SK-N-SH (cell line): Measurements from ENCODE around the gene IFT27.

ENCODE experiments used
- EP300 ChIP-seq, 2 experiments: IDR thresholded peaks; 2 replicates each; pipeline versions ENCODE4 v1.4.0 to v1.6.1; 2012; ENCODE audit warnings: borderline replicate concordance in 1 of 2, low read depth in 1 of 2, low read length in 1 of 2
- EZH2phosphoT487 ChIP-seq: fragments of 200-600 bp; sonication (generic); IDR thresholded peaks from 2 replicates; pipeline ENCODE4 v1.6.1; 2017; ENCODE audit warnings: low read depth, mixed run types, mild to moderate bottlenecking, antibody characterized with exemption, moderate library complexity, borderline replicate concordance
- FOSL2 ChIP-seq: IDR thresholded peaks from 2 replicates; pipeline ENCODE4 v1.4.0; 2012; ENCODE audit warnings: low read depth, mild to moderate bottlenecking, moderate library complexity, borderline replicate concordance
- FOXM1 ChIP-seq: IDR thresholded peaks from 2 replicates; pipeline ENCODE4 v1.4.0; 2012; ENCODE audit warnings: low read depth, mild to moderate bottlenecking
- POLR2AphosphoS5 ChIP-seq: IDR thresholded peaks from 2 replicates; pipeline ENCODE4 v1.6.1; 2012; ENCODE audit warnings: low read depth, low read length
- RAD21 ChIP-seq: IDR thresholded peaks from 2 replicates; pipeline ENCODE4 v1.6.1; 2012; ENCODE audit warnings: mild to moderate bottlenecking, low read length
- RFX5 ChIP-seq: IDR thresholded peaks from 2 replicates; pipeline ENCODE4 v1.6.1; 2012; ENCODE audit warnings: mild to moderate bottlenecking, improper control_type of control experiment, low read length
- SIN3A ChIP-seq: IDR thresholded peaks from 2 replicates; pipeline ENCODE4 v1.6.1; 2012; ENCODE audit warnings: low read depth, mild to moderate bottlenecking, low read length, moderate library complexity, borderline replicate concordance
- USF1 ChIP-seq: IDR thresholded peaks from 2 replicates; pipeline ENCODE4 v1.4.0; 2012; ENCODE audit warnings: low read depth, borderline replicate concordance
- TF ChIP-seq, protein P1 (sequence below): fragments of 200-600 bp; sonication (generic); IDR thresholded peaks from 2 replicates; pipeline ENCODE4 v1.6.1; 2017; ENCODE audit warnings: antibody characterized with exemption, mild to moderate bottlenecking, moderate library complexity
- TF ChIP-seq, protein P2 (sequence below): fragments of 150-350 bp; IDR thresholded peaks from 2 replicates; pipeline ENCODE4 v1.6.1; 2017; ENCODE audit warnings: antibody characterized with exemption, low read length, low read depth, borderline replicate concordance
- TF ChIP-seq, protein P3 (sequence below): IDR thresholded peaks from 2 replicates; pipeline ENCODE4 v1.4.0; 2012; ENCODE audit warnings: low read depth, borderline replicate concordance

- TF ChIP-seq, protein P1, sequence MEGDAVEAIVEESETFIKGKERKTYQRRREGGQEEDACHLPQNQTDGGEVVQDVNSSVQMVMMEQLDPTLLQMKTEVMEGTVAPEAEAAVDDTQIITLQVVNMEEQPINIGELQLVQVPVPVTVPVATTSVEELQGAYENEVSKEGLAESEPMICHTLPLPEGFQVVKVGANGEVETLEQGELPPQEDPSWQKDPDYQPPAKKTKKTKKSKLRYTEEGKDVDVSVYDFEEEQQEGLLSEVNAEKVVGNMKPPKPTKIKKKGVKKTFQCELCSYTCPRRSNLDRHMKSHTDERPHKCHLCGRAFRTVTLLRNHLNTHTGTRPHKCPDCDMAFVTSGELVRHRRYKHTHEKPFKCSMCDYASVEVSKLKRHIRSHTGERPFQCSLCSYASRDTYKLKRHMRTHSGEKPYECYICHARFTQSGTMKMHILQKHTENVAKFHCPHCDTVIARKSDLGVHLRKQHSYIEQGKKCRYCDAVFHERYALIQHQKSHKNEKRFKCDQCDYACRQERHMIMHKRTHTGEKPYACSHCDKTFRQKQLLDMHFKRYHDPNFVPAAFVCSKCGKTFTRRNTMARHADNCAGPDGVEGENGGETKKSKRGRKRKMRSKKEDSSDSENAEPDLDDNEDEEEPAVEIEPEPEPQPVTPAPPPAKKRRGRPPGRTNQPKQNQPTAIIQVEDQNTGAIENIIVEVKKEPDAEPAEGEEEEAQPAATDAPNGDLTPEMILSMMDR, result no peak
- no peak for TF ChIP-seq RAD21
- TF ChIP-seq EP300 (IDR thresholded peaks at IDR 0.05; ENCODE audit: borderline replicate concordance in 1 of 2, low read depth in 1 of 2, low read length in 1 of 2), result no peak
- no peak for TF ChIP-seq RFX5
- TF ChIP-seq, protein P2, sequence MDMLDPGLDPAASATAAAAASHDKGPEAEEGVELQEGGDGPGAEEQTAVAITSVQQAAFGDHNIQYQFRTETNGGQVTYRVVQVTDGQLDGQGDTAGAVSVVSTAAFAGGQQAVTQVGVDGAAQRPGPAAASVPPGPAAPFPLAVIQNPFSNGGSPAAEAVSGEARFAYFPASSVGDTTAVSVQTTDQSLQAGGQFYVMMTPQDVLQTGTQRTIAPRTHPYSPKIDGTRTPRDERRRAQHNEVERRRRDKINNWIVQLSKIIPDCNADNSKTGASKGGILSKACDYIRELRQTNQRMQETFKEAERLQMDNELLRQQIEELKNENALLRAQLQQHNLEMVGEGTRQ, result no peak
- TF ChIP-seq FOXM1, result no peak
- TF ChIP-seq, protein P3, sequence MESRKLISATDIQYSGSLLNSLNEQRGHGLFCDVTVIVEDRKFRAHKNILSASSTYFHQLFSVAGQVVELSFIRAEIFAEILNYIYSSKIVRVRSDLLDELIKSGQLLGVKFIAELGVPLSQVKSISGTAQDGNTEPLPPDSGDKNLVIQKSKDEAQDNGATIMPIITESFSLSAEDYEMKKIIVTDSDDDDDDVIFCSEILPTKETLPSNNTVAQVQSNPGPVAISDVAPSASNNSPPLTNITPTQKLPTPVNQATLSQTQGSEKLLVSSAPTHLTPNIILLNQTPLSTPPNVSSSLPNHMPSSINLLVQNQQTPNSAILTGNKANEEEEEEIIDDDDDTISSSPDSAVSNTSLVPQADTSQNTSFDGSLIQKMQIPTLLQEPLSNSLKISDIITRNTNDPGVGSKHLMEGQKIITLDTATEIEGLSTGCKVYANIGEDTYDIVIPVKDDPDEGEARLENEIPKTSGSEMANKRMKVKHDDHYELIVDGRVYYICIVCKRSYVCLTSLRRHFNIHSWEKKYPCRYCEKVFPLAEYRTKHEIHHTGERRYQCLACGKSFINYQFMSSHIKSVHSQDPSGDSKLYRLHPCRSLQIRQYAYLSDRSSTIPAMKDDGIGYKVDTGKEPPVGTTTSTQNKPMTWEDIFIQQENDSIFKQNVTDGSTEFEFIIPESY, result no peak
- TF ChIP-seq USF1, result no peak
- TF ChIP-seq POLR2AphosphoS5, result no peak
- no peak for TF ChIP-seq EZH2phosphoT487
- TF ChIP-seq SIN3A, result no peak
- TF ChIP-seq FOSL2, result no peak
Observed at GRCh38 chr22:36753120-36753802, 22.7 kb downstream of the IFT27 start.
